Measurements from ENCODE around the gene DNAL4. TPM values are rescaled to one million over a fixed set of nuclear protein-coding genes. Genes with fewer than 3 reads are reported as not detected.

The DNAL4 gene
- total and polyA plus RNA-seq, 2 donors (not counting 1 experiment from before 2014, with no cell fraction given): 9.9 to 10.3 TPM

- H3K79me2 ChIP-seq (ENCODE audit: control insufficient read depth, insufficient read depth, low read length): no peaks in the 10 kb centered on the region
- no peaks in the 10 kb centered on the region for H3K4me1 ChIP-seq (ENCODE audit: control insufficient read depth in 2 of 2, insufficient read depth in 2 of 2, low read length in 2 of 2)
- Mint-ChIP-seq H3K27ac (no peak overlapping the region), H3K9me3 (ENCODE audit: insufficient read depth) (no peaks in the 10 kb centered on the region), H3K4me3 (no peak overlapping the region), H3K4me1 (no peaks in the 10 kb centered on the region), H3K27me3 (no peaks in the 10 kb centered on the region)
- H3K4me3 ChIP-seq (ENCODE audit: control extremely low read depth in 1 of 5, extremely low read depth in 1 of 5, insufficient read depth in 1 of 5, low read depth in 2 of 5, low read length in 4 of 5): no peak overlapping the region
- TF ChIP-seq, protein P1, sequence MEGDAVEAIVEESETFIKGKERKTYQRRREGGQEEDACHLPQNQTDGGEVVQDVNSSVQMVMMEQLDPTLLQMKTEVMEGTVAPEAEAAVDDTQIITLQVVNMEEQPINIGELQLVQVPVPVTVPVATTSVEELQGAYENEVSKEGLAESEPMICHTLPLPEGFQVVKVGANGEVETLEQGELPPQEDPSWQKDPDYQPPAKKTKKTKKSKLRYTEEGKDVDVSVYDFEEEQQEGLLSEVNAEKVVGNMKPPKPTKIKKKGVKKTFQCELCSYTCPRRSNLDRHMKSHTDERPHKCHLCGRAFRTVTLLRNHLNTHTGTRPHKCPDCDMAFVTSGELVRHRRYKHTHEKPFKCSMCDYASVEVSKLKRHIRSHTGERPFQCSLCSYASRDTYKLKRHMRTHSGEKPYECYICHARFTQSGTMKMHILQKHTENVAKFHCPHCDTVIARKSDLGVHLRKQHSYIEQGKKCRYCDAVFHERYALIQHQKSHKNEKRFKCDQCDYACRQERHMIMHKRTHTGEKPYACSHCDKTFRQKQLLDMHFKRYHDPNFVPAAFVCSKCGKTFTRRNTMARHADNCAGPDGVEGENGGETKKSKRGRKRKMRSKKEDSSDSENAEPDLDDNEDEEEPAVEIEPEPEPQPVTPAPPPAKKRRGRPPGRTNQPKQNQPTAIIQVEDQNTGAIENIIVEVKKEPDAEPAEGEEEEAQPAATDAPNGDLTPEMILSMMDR (IDR thresholded peaks at IDR 0.05): no peak
- no peak for TF ChIP-seq EZH2 (IDR thresholded peaks at IDR 0.05; ENCODE audit: borderline replicate concordance, insufficient read depth, low read depth, low read length, poor library complexity, severe bottlenecking)
- H3K9me3 ChIP-seq (ENCODE audit: control extremely low read depth in 1 of 3, control insufficient read depth in 2 of 3, insufficient read depth in 1 of 3, low read length in 2 of 3): no peaks in the 10 kb centered on the region
- DNase-seq (no peak), ATAC-seq (ENCODE audit: low read depth) (no peak)
- H3K4me2 ChIP-seq (replicated peaks; ENCODE audit: low read depth, low read length, poor library complexity, severe bottlenecking): no peak overlapping the region
- H3K27ac ChIP-seq (ENCODE audit: low read length in 2 of 2): no peak overlapping the region
- 98% methylated on average over 15 of the region's 15 CpGs for WGBS (ENCODE audit: insufficient coverage)
- peaks cover 0 to 6% of the 10 kb centered on the region in 2 experiments for H3K36me3 ChIP-seq (replicated peaks in 1 of 2; ENCODE audit: control extremely low read depth in 1 of 2, control insufficient read depth in 1 of 2, extremely low read depth in 1 of 2, insufficient read depth in 2 of 2, low read length in 1 of 2)
- H3K27me3 ChIP-seq (replicated peaks in 1 of 4; ENCODE audit: control extremely low read depth in 1 of 4, control insufficient read depth in 3 of 4, insufficient read depth in 4 of 4, low read length in 3 of 4): no peaks in the 10 kb centered on the region
- H2AFZ ChIP-seq (ENCODE audit: insufficient read depth, low read depth, low read length, poor library complexity, severe bottlenecking): no peak overlapping the region
- intact Hi-C loops (cut with micrococcal nuclease): no loop called here
- ChIA-PET POLR2A (interaction anchor here (0.7 kb wide), 1 partner anchor 1367 kb away, joined by 4 read pairs; no protein-coding TSS in a partner anchor), CTCF (no interaction called here)
- no peaks in the 10 kb centered on the region for H4K20me1 ChIP-seq (ENCODE audit: control insufficient read depth, insufficient read depth, low read length, poor library complexity, severe bottlenecking)
- no peak overlapping the region for H3K9ac ChIP-seq (ENCODE audit: low read length)
Measured at GRCh38 chr22:38784035-38784434, 9.9 kb downstream of the DNAL4 start.

DNA sequence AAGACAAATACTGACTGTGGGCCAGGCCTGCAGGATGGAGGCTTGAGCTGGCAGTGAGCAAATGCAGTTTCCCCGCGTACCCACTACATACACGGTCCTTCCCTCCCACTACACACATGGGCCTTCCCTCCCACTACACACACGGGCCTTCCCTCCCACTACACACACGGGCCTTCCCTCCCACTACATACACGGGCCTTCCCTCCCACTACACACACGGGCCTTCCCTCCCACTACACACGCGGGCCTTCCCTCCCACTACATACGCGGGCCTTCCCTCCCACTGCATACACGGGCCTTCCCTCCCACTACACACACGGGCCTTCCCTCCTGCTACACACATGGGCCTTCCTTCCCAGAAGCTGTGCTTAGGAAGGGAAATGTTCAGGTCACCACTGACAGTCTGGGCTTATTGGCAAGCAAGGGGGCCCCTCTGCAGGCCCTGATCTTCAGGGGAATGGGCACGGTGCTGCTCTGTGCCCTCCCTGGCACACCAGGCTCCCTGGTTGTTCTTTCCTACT lies 10.8 kb downstream of the DNAL4 start:
- Mint-ChIP-seq H3K4me3 (no peak overlapping the region), H3K9me3 (ENCODE audit: insufficient read depth) (no peaks in the 10 kb centered on the region), H3K27ac (no peak overlapping the region), H3K27me3 (no peaks in the 10 kb centered on the region), H3K4me1 (no peaks in the 10 kb centered on the region)
- no peaks in the 10 kb centered on the region for H3K27me3 ChIP-seq (replicated peaks in 1 of 4; ENCODE audit: control extremely low read depth in 1 of 4, control insufficient read depth in 3 of 4, insufficient read depth in 4 of 4, low read length in 3 of 4)
- H3K4me1 ChIP-seq (ENCODE audit: control insufficient read depth in 2 of 2, insufficient read depth in 2 of 2, low read length in 2 of 2): no peaks in the 10 kb centered on the region
- intact Hi-C loops (cut with micrococcal nuclease): no loop called here
- WGBS (ENCODE audit: insufficient coverage): 60% methylated on average over 3 of the region's 14 CpGs
- H3K9me3 ChIP-seq (ENCODE audit: control extremely low read depth in 1 of 3, control insufficient read depth in 2 of 3, insufficient read depth in 1 of 3, low read length in 2 of 3): no peaks in the 10 kb centered on the region
- ChIA-PET CTCF (no interaction called here), POLR2A (no interaction called here)
- TF ChIP-seq EZH2 (IDR thresholded peaks at IDR 0.05; ENCODE audit: borderline replicate concordance, insufficient read depth, low read depth, low read length, poor library complexity, severe bottlenecking): no peak
- TF ChIP-seq, protein P1 (IDR thresholded peaks at IDR 0.05): no peak
- H3K36me3 ChIP-seq (replicated peaks in 1 of 2; ENCODE audit: control extremely low read depth in 1 of 2, control insufficient read depth in 1 of 2, extremely low read depth in 1 of 2, insufficient read depth in 2 of 2, low read length in 1 of 2): peaks cover 0 to 9% of the 10 kb centered on the region in 2 experiments
- no peak overlapping the region for H3K9ac ChIP-seq (ENCODE audit: low read length)
- DNase-seq (no peak), ATAC-seq (ENCODE audit: low read depth) (no peak)
- no peaks in the 10 kb centered on the region for H3K79me2 ChIP-seq (ENCODE audit: control insufficient read depth, insufficient read depth, low read length)
- H2AFZ ChIP-seq (ENCODE audit: insufficient read depth, low read depth, low read length, poor library complexity, severe bottlenecking): no peak overlapping the region
- no peaks in the 10 kb centered on the region for H4K20me1 ChIP-seq (ENCODE audit: control insufficient read depth, insufficient read depth, low read length, poor library complexity, severe bottlenecking)
- H3K4me2 ChIP-seq (replicated peaks; ENCODE audit: low read depth, low read length, poor library complexity, severe bottlenecking): no peak overlapping the region
- H3K27ac ChIP-seq (ENCODE audit: low read length in 2 of 2): no peak overlapping the region
- H3K4me3 ChIP-seq (ENCODE audit: control extremely low read depth in 1 of 5, extremely low read depth in 1 of 5, insufficient read depth in 1 of 5, low read depth in 2 of 5, low read length in 4 of 5): no peak overlapping the region

Data from B cell (primary cell).